GM21529 (cell line): ENCODE results near the gene TRAIP.
"Not testable (repeated sequence)": the region's sequence is repeated elsewhere in the genome, so short reads cannot be mapped to it uniquely, and the experiment has no call there.

ENCODE experiments used
- ATAC-seq: cut with Tn5 transposase; IDR thresholded peaks from one replicate; pipeline ENCODE4 v1.9.1; 2021; ENCODE audit not compliant: unreplicated experiment

Gene TRAIP

DNA sequence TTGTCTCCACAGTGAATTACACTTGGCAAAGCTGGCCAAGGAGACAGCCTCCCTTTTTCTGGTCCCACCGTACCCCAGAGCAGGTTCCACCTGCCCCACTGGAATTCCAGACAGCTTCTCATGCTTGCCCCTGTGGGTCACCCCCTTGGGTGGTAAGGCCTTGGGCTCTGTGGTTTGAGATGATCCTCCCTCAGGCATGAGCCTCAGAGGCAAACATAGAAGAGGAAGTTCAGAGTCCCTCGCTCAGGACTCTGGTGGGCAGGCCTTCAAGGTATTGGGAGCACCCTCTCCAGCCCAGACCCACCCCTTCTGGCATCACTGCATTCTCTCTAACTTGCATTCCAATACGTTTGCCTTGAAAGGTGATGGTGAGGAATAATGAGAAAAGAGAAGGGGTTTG is 25.0 kb downstream of the TRAIP start:
- no peak for ATAC-seq

DNA sequence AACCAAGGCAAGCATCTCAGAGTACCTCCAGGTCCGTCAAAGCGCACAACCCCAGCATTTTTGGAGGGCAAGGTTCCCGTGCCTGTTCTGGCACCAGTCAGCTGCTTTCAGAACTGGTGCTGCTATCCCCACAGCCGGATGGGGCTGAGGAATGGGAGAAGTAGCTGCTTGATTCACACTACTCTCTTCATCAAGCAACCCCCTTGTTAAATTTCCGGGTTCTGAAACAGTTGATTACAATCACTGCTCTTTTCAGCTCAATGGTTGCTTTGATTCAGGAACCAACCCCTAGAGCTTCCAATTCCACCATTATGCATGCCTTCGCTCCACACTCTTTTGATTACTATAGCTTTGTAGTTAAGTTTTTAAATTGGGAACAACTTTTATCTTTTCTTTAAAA is 30.3 kb downstream of the TRAIP start:
- ATAC-seq: no peak

DNA sequence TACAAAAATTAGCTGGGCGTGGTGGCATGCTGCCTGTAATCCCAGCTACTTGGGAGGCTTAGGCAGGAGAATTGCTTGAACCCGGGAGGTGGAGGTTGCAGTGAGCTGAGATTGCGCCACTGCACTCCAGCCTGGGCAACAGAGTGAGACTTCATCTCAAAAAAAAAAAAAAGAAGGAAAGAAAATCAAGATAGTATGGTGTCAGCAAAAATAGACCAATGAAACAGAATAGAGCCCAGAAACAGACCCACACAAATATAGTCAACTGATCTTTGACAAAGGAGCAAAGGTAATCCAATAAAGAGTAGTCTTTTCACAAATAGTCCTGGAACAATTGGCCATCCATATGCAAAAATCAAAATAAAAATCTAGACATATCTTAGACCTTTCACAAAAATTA is 33.2 kb downstream of the TRAIP start:
- ATAC-seq: not testable (repeated sequence)

DNA sequence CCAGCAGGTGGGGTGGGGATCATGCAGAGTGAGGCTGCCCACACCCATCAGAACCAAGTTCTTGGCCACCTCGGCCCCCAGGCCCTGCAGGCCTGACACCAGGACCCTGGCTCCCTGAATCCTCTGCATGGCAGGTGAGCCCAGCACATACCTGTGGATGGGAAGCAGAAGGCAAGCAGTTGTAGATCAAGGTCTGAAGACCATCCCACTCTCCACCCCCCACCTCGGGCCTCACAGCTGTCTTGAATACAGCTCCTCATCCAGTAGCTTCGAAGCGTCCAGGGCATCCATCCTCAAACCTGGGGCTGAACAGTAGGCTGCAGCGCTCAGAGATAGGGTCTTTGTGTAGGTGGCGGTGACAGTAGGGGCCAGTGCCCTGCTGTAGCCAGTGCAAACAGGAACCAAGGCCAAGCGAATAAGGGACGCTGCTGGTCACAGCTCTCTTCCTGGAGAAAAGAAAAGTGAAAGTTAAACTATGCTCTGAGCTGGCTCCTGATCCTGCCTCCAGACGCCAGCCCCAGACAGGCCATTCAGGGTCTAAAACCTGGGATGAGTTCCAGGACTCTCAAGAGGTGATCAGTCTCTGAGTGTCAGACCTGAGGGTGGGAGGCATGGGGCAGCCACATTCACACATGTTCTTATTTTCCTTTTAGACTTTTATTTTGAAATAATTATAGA is 42.7 kb downstream of the TRAIP start, which contains the start of gene UBA7:
TSS of gene UBA7 (minus strand) at position 457 of the 678 bp plus-strand sequence. CDS start at position 291, 166 bp downstream.
- peak; percentile 85 for ATAC-seq

DNA sequence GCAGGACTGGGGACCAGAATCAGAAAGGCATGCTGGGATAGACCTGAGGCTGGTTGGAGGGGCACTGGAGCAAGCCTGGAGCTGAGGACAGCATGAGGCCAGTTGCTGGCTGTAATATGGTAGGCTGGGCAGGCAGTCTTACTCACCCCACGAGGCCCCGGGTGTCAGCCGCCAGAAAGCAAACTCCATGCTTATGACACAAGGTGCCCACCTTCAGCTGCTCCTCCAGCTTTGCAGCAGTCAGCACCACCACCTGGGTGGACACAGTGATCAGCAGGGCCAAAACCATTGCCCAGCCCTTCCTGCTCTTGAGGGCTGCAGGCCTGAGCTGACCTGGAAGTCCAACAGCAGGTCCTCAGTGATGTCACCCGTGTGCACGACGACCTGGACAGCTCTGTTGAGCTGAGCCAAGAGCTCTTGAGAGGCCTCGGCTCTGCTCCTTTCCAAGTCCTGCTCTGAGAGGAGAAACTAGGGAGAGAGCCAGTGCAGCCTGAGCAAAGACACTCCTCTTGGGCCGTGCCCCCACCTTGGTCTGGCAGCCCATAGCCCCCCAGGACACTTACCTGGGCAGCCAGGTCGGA is 43.4 kb downstream of the TRAIP start:
- no peak for ATAC-seq

DNA sequence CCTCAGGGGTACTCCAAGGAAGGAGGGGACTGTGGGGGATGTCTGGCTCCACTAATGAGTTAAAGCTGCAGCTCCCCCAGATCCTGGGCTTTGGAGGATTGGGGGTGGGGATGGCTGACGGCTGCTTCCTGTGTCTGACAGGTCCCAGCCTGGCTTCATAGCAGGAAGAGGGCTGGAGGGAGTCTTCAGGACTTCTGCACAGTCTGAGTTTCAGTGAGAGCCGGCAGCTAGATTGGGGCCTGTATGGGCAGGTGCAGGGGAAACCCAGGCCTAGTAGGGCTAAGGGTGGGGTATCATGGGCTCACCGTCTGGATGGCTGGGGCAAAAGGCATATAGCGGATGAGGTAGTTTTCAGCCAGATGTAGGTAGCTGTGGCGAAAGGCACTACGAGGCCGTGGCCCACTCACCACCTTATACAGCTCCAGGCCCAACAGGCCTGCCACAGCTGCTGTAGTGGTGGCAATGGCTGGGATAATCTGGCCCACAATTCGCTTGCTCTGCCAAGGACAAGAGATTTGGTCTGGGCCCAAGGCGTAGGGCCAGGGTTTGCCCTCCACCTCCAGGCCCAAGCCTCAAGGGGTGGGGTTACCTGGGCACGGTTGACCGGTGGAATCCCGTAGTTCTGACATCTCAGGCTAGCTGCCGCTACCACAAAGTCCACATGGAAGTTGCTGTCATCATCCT is 48.8 kb downstream of the TRAIP start:
- ATAC-seq: no peak

DNA sequence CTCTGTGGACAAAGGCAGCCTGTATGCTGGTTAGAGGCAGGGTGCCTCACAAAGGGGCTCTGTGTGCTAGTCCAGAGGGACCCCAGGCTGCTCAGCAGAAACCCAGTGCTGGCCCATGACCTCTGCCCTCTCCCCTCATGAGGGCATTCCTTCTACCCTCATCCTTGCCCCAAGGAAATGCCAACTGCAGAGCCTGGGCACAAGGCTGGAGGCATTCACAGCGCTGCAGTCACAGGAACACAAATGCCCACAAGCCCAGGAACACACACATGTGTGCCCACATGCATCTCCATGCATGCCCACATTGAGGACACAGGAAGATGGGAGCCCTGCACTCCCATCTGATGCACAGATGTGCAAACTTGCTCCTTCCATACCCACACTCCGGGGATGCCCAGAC is 49.5 kb downstream of the TRAIP start:
- no peak for ATAC-seq

DNA sequence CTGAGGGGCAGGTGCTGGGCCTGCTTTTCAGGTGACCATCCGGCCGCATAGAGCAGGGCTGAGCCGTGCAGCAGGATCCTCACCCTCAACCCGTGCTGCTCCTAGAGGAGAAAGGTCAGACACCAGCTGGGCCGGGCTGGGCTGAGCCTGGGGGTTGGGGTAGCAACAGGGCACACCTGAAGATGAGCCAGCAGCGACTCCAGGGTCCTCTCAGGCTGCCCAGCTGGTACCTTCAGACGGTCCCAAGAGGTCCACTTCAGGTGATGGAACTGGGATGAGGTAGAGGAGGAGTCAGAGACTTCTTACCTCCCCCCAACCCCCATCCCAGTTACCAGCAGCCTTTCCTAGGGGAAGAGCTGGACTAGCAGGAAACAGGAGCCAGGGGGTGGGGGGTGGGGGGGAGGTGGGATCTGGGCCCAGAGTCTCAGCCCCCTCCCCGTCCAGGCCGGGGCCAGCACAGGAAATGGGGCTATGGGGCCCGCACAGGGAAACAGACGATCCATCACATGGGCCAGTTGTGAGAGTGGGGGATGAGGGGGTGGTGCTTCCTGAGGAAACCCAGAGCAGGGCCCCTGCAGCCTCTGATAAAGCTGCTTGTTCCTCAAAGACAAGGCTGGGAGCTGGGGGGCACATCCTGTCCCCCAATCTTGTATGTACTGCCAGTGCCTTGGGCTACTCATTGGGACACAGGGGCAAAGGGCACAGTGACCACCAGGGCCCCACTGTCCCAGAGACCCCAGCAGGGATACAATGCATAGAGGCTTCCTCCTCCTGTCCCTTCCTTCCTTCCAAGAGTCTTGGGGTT is 50.3 kb downstream of the TRAIP start:
- no peak for ATAC-seq

DNA sequence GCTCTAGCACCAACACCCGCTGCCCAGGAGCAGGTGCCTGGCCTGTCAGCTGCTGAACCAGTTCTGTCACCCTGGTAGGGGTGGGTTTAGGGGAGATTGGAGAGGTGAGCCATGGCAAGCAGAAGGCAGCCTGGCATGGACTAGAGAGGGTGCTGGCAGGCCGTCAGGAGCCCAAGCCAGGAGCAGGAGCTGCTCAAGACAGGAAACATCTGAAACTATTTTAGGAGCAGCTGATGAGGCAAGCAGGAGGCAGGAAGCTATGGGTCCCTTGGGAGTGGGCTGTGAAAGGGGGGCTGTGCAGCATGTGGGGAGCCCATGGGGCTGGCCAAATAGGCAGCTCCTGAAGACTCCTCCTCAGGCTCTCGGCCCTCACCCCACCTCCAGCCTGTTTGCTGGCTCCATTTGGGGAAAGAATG is 51.0 kb downstream of the TRAIP start:
- no peak for ATAC-seq

DNA sequence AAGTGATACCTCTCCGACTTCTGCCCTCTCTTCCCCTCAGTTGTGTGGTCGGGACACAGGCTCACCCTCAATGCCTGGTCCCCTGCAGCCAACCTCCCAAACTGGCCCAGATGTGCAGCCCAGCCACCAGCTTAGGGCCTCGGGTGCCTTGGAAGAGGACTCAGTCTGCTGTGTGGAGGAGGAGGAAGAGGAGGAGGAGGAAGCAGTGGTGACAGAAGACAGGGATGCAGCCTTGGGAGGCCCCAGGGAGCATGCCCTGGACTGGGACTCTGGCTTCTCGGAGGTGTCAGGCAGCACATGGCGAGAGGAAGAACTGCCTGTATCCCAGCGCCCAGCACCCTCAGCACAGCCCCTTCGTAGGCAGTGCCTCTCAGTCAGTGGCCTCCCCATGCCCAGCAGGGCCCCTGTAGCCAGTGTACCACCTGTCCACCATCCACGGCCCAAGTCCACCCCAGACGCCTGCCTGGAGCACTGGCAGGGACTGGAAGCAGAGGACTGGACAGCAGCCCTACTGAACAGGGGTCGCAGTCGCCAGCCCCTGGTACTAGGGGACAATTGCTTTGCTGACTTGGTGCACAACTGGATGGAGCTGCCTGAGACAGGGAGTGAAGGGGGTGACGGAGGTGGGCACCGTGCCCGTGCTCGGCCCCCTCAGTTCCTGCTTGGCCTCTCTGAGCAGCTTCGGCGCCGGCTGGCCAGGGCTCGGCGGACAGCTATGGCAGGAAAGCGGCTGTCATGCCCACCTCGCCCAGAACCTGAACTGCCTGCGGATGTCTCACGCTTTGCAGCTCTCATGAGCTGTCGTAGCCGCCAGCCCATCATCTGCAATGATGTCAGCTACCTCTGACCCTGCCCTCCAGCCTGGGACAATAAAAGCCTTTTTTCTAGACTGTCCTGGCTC is 52.0 kb downstream of the TRAIP start:
- no peak for ATAC-seq

DNA sequence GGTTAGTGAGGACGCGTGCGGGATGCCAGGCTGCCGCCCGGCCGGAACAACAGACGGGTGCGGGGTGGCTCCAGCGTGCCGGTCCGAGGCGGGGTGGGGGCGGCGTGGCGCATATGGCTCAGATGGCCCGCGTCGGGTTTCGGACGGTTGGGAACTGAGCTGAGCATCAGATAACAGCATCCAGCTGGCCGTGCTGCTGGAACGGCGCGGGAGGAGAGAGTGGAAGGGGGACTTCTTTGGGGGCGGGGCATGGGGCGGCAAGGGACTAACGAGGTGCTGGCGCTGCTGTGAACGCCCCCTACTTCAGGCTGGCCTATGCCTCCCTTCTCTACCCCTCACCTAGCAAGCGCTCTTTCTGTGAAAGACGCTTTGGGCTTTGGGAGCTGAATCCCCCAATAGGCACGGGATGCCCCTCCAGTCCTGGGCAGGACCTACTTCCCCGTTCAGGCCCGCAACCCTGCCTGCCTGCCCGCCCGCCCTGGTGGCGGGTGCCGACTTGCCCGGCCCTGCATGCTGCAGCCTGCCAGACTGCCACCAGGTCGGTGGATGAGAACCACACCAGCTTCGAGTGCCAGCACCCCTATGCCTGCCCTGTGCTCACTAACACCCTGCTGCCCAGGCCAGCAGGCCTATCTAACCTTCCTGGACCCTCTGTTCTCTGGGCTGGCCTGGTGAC is 52.8 kb downstream of the TRAIP start:
- peak; percentile 14 for ATAC-seq

DNA sequence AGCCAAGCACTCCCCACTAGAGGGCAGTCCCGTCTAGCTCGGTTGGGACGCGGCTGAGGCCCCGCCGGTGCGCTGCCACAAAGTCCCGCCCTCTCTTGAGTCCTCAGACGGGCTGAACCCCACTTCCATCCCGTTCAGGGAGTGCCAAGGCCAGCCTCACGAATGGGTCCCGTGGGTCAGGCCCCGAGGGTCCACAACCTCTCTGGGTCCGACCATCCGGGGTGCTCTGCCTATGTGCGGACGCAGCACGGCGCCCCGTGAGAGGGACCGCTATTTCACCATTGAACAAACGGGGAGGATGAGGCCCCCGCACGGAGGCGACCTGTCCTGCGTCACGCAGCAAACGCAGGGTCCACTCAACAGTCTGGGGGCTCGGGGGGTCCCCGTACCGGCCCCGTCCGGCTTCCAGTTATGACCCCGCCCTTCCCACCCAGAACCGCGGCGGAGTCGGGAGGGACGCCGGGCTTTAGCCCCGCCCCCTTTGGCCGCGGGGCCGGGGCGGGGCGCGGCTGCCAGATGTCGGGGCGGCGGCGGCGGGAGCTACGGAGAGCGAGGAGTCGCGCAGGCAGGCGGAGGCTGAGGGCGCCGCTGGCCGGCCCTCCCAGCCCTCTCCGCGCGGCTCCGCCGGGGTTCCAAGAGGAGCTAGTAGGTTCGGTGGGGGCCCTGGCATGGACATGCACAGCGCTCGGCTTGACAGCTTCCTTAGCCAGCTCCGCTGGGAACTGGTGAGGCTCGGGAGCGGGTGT is 53.5 kb downstream of the TRAIP start, which contains the start of gene INKA1:
TSS of gene INKA1 (plus strand) at position 543 of the 746 bp plus-strand sequence. CDS start at position 675, 132 bp downstream.
- ATAC-seq: peak; percentile 61

DNA sequence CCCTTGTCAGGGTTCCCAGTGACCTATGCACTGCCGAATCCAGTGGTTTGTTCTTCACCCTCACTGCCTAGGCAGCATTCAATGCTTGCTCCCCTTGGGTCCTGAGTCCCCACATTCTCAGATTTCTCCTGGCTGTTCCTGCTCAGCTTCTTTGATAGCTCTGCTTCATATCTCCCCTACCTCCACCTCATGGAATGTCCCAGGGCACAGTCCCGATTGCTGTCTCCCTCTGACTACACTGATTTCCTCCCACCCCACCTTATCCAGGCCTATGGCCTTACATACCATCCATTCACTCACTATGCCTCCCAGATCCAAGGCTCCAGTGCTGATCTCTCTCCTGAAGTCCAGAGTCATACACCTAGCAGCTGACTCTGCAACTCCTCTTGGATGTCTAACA is 55.2 kb downstream of the TRAIP start:
- ATAC-seq: no peak

DNA sequence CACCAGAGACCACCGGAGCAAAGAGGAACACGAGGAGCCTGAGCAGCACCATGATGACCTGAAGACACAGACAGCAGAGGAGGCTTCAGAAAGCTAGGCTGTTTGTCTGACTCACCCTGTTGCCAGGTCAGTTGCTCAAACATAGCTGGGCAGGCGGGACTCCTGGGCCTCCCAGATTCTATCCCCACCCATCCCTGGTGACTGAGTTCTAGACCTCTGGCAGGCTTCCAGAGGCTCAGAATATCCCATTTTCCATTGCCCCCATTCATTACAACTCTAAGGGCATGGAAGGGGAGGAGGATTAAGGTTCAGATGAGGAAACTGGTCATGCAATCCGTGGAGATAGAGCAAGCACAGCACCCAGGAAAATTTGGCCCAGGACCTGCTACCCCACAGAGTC is 56.6 kb downstream of the TRAIP start, which contains the start of gene CDHR4:
TSS of gene CDHR4 (minus strand) at position 113 of the 400 bp plus-strand sequence. CDS start at position 52, 61 bp downstream.
- no peak for ATAC-seq

DNA sequence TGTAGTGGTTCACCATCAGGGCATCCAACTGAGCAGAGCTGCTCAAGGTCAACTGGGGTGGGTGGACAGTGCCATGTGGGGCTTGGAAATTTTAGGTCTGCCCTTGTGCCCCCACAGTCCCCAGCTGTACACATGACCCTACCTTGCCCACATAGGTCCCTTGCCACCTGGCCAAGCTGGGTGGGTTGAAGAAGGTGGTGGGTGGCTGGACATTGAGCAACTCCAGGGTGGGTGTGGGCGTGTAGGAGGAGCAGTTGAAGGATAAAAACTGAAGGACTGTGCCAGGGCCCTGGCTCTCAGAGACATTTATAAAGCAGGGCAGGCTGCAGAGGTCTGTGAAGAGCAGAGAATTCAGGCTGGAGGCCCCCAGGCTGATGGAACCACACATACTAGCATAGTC is 57.3 kb downstream of the TRAIP start:
- no peak for ATAC-seq

DNA sequence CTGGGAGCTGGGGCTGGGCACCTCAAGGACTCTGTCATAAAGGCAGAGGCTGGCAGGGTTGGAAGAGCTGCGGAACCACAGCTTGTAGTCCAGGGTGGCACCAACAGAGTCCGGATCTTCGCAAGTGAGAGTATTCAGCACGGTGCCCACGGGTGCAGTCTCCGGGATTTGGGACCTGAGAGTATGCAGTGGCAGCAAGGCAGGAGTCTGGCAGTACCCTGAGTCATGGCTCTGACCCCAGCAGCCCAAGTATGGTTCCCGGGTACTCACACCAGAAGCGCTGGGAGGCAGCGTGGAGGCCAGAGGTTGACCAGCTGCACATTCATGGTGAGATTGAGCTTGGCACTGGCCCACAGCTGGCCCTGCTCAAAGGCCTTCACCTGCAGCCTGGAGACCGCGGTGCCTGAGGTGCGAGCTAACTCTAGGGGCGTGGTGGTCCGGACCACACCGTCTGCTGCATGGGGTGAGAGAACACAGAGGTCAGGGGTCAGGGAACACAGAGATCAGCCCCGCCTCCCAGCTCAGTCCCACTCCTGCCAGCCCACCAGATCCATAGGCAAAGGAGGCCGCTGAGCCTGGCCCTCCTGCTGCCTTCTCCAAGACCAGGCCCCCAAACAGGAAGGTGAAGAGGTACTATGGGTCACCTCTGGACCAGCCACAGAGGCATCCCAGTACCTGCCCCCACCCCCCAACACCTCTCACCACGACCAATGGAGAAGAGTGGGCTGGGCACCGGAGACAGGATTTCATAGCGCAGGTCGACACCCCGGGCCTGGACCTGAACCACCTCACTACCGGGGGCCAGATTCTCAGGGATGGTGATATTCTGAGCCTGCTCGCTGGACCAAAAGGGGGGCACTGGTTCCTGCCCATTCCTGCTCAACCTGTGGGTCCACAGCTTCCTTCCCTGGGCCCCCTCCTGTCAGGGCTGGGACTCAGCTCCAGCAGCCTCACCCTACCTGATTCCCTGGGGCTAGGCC is 61.1 kb downstream of the TRAIP start:
- no peak for ATAC-seq

DNA sequence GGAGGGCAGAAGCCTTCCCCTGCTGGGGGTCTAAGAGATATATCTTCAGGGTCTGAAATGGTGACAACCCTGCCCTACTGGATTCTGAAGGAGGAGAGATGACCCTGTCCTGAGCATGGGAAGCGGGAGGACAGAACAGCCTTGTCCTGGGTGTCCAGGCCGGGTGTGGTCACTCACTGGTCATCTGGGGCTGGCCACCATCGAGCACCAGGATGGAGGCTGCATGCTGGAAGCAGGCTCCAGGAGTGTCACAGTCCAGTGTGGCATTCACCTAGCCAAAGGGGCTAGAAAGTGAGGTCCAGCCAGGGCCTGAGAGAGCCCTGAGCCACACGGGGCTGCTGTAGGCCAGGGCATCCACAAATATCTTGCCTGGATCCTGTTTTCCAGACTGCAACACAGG is 61.9 kb downstream of the TRAIP start:
- no peak for ATAC-seq
